Tibial artery (tissue), 4 donors: Measurements from ENCODE around the gene OSBPL6.

ENCODE experiments used
- DNase-seq, 2 donors: peaks; one replicate each; pipeline ENCODE4 v3.0.0-alpha.2; 2019
- H3K27ac ChIP-seq, 2 donors: fragments of 200-600 bp; sonication (generic) in 1 of 2; 1 replicate in 1 of 2; 2 replicates in 1 of 2; pipeline ENCODE4 v1.5.1; 2018 to 2019; ENCODE audit warnings: mild to moderate bottlenecking in 1 of 2
- H3K27me3 ChIP-seq, 2 donors: fragments of 200-600 bp; sonication (generic) in 1 of 2; one replicate each; pipeline versions ENCODE4 v1.5.1 to v1.6.0; 2016 to 2019
- H3K36me3 ChIP-seq, 3 donors: fragments of 200-600 bp; sonication (generic) in 2 of 3; one replicate each; pipeline ENCODE4 v1.5.1; 2016 to 2019; ENCODE audit warnings: mild to moderate bottlenecking in 2 of 3
- H3K4me1 ChIP-seq, 4 donors: fragments of 200-600 bp; sonication (generic) in 2 of 4; 1 replicate in 3 of 4; 2 replicates in 1 of 4; pipeline ENCODE4 v1.5.1; 2016 to 2019
- H3K4me3 ChIP-seq, 2 donors: fragments of 200-600 bp; sonication (generic) in 1 of 2; 1 replicate in 1 of 2; 2 replicates in 1 of 2; pipeline ENCODE4 v1.5.1; 2018 to 2019; ENCODE audit warnings: mild to moderate bottlenecking in 2 of 2
- H3K9me3 ChIP-seq, 3 donors: fragments of 200-600 bp; sonication (generic) in 1 of 3; one replicate each; pipeline ENCODE4 v1.5.1; 2016 to 2019
- CTCF ChIP-seq, 2 experiments: fragments of 200-600 bp in 1 of 2; fragments of 450-650 bp in 1 of 2; IDR thresholded peaks; one replicate each; pipeline ENCODE4 v1.5.1; 2017 to 2019; ENCODE audit warnings: antibody characterized with exemption in 2 of 2, mild to moderate bottlenecking in 1 of 2, moderate library complexity in 1 of 2
- intact Hi-C: fragments of 100-400 bp; cut with DNase I; formaldehyde crosslinking; loops from one replicate; pipeline ENCODE4 v1.15.0; 2023; ENCODE audit warnings: low total_unique reads

OSBPL6 gene

GRCh38 chr2:178241844-178242551, 47.7 kb downstream of the OSBPL6 start:
- H3K36me3 ChIP-seq = no peaks in the 10 kb centered on the region
- intact Hi-C loops = no loop called here
- H3K27me3 ChIP-seq = no peaks in the 10 kb centered on the region
- H3K4me3 ChIP-seq = no peak overlapping the region
- H3K4me1 ChIP-seq = peaks cover 0 to 14% (median 0%) of the 10 kb centered on the region in 4 donors
- peak overlapping the region; percentile 53 to 63 for H3K27ac ChIP-seq
- DNase-seq = peak; percentile 73 to 78
- TF ChIP-seq CTCF (IDR thresholded peaks at IDR 0.05) = no peak
- no peaks in the 10 kb centered on the region for H3K9me3 ChIP-seq

GRCh38 chr2:178242552-178242883, 48.2 kb downstream of the OSBPL6 start:
- intact Hi-C loops = no loop called here
- H3K4me1 ChIP-seq = peaks cover 0 to 14% (median 0%) of the 10 kb centered on the region in 4 donors
- no peak overlapping the region for H3K27ac ChIP-seq
- no peak for TF ChIP-seq CTCF (IDR thresholded peaks at IDR 0.05)
- no peaks in the 10 kb centered on the region for H3K27me3 ChIP-seq
- no peak overlapping the region for H3K4me3 ChIP-seq
- no peak for DNase-seq
- no peaks in the 10 kb centered on the region for H3K9me3 ChIP-seq
- H3K36me3 ChIP-seq = no peaks in the 10 kb centered on the region

GRCh38 chr2:178243961-178244360, 49.6 kb downstream of the OSBPL6 start:
- intact Hi-C loops = no loop called here
- H3K4me1 ChIP-seq = peaks cover 0 to 14% (median 0%) of the 10 kb centered on the region in 4 donors
- no peak for TF ChIP-seq CTCF (IDR thresholded peaks at IDR 0.05)
- no peaks in the 10 kb centered on the region for H3K27me3 ChIP-seq
- no peak overlapping the region for H3K4me3 ChIP-seq
- no peak for DNase-seq
- H3K36me3 ChIP-seq = no peaks in the 10 kb centered on the region
- H3K27ac ChIP-seq = no peak overlapping the region
- H3K9me3 ChIP-seq = no peaks in the 10 kb centered on the region

- DNase-seq = no peak
- no peak overlapping the region for H3K4me3 ChIP-seq
- no peaks in the 10 kb centered on the region for H3K9me3 ChIP-seq
- H3K27ac ChIP-seq = no peak overlapping the region
- no peak for TF ChIP-seq CTCF (IDR thresholded peaks at IDR 0.05)
- intact Hi-C loops = no loop called here
- H3K4me1 ChIP-seq = peaks cover 0 to 14% (median 0%) of the 10 kb centered on the region in 4 donors
- H3K27me3 ChIP-seq = no peaks in the 10 kb centered on the region
- no peaks in the 10 kb centered on the region for H3K36me3 ChIP-seq
Measured at GRCh38 chr2:178244777-178245176, 50.5 kb downstream of the OSBPL6 start.

- H3K27me3 ChIP-seq = no peaks in the 10 kb centered on the region
- no peak overlapping the region for H3K4me3 ChIP-seq
- no peak for TF ChIP-seq CTCF (IDR thresholded peaks at IDR 0.05)
- intact Hi-C loops = no loop called here
- no peak for DNase-seq
- H3K27ac ChIP-seq = no peak overlapping the region
- no peaks in the 10 kb centered on the region for H3K9me3 ChIP-seq
- H3K36me3 ChIP-seq = no peaks in the 10 kb centered on the region
- H3K4me1 ChIP-seq = peaks cover 0 to 14% (median 0%) of the 10 kb centered on the region in 4 donors
Measured at GRCh38 chr2:178246696-178247095, 52.4 kb downstream of the OSBPL6 start.
